Sigmoid colon (tissue), 7 donors: Measurements from ENCODE around the gene FAM168B. TPM values are rescaled to one million over a fixed set of nuclear protein-coding genes. Genes with fewer than 3 reads are reported as not detected.

Experiments used
- DNase-seq: peaks from one replicate; pipeline ENCODE4 v3.0.0-alpha.2; 2019
- H3K27ac ChIP-seq, 4 donors: fragments of 200-600 bp; sonication (generic); one replicate each; pipeline ENCODE4 v1.5.1; 2016 to 2019; ENCODE audit warnings: mild to moderate bottlenecking in 1 of 4
- H3K27me3 ChIP-seq, 3 donors: fragments of 200-600 bp; sonication (generic); one replicate each; pipeline ENCODE4 v1.5.1; 2019; ENCODE audit warnings: mild to moderate bottlenecking in 1 of 3
- H3K36me3 ChIP-seq, 4 donors: fragments of 200-600 bp; sonication (generic); one replicate each; pipeline ENCODE4 v1.5.1; 2016 to 2019
- H3K4me1 ChIP-seq, 4 donors: fragments of 200-600 bp; sonication (generic); one replicate each; pipeline ENCODE4 v1.5.1; 2017 to 2019
- H3K4me3 ChIP-seq, 4 donors: fragments of 200-600 bp; sonication (generic); one replicate each; pipeline ENCODE4 v1.5.1; 2017 to 2019; ENCODE audit warnings: mild to moderate bottlenecking in 2 of 4, moderate library complexity in 1 of 4
- H3K9me3 ChIP-seq, 4 donors: fragments of 200-600 bp in 3 of 4; sonication (generic) in 3 of 4; one replicate each; pipeline versions ENCODE4 v1.5.1 to v1.6.1; 2013 to 2019
- CTCF ChIP-seq, 4 experiments: fragments of 450-650 bp in 3 of 4; fragments of 200-600 bp in 1 of 4; IDR thresholded peaks; one replicate each; pipeline ENCODE4 v1.5.1; 2016 to 2019; ENCODE audit warnings: antibody characterized with exemption in 4 of 4, mild to moderate bottlenecking in 3 of 4, moderate library complexity in 2 of 4
- EP300 ChIP-seq, 4 donors: sonication (generic); formaldehyde crosslinking; IDR thresholded peaks; one replicate each; pipeline ENCODE4 v1.6.1; 2017; ENCODE audit warnings: antibody characterized with exemption in 4 of 4
- POLR2A ChIP-seq, 2 donors: fragments of 450-650 bp; IDR thresholded peaks; one replicate each; pipeline ENCODE4 v1.6.1; 2016; ENCODE audit warnings: antibody characterized with exemption in 2 of 2, mild to moderate bottlenecking in 2 of 2, moderate library complexity in 2 of 2
- POLR2AphosphoS5 ChIP-seq, 4 donors: sonication (generic); formaldehyde crosslinking; IDR thresholded peaks; one replicate each; pipeline ENCODE4 v1.6.1; 2017; ENCODE audit warnings: antibody characterized with exemption in 4 of 4
- WGBS, 2 donors: extraction: QIAGEN DNeasy Blood & Tissue Kit; methylation state at CpG; one replicate each; pipeline ENCODE4 v1.1.7; 2013; 5-methylcytosine and 5-hydroxymethylcytosine counted together
- intact Hi-C: fragments of 100-400 bp; cut with DNase I; formaldehyde crosslinking; loops from one replicate; pipeline ENCODE4 v1.15.1; 2023
- polyA plus RNA-seq, 3 donors: library from polyadenylated mRNA; stranded (reverse); fragments of 200-250 nt; gene quantifications; one replicate each; pipeline ENCODE4 v1.2.3, GENCODE V29; 2013
- total RNA-seq, 4 donors: library from RNA; depleted of rRNA; stranded (reverse); fragments of >200 nt; gene quantifications; one replicate each; pipeline ENCODE4 v1.1.0, GENCODE V29; 2016
- donor health status: healthy with polysubstance abuse.
- donor health status: Bipolar disorder and iron deficiency.
- donor health status: healthy.

FAM168B gene
- total RNA-seq (100 to 1,000 TPM; 125 to 153 (median 136) TPM), polyA plus RNA-seq (10 to 100 TPM; 29.1 to 54.7 (median 30.0) TPM)

DNA sequence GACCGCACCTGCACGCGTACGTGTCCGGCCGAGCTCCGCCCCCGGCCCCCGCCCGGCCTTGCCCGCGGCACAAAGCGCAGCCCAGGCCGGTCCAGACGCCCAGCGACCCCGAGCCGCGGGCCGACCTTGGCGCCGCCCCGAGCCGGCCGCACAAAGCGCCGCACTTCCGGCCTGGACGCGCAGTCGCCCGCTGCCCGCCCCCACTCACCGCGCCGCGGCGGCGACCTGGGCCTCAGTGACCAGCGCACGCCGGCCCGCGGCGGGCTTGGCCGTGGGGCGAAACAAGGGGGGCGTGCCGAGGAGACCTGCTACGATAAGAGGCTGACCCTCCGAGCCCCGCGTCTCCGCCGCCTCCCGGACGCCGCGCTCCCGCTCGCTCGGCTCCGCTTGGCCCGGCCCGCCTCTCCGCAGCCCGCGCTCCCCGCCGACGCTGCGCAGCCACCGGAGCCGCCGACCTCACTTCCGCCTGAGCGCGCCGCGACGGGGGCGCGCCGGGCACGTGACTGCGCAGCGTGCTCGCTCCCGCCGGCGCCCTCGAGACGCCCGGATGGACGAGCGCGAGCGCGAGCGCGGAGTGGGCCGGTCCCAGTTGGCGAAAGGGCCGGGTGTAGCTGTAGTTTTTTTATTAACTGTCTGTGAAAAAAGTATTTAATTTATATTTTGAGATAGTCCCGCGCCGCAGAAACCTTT lies at the start of gene FAM168B:
FAM168B (minus strand) TSS at position 455 of the 690 bp plus-strand sequence. CDS start 10,814 bp downstream, outside the sequence.
- intact Hi-C loops: no loop called here
- Histone ChIP-seq H3K9me3 (no peaks in the 10 kb centered on the region), H3K4me1 (peaks cover 0 to 23% (median 18%) of the 10 kb centered on the region in 4 donors), H3K27ac (peak within 1 kb of the TSS; percentile 89 to 96 (median 96)), H3K27me3 (no peaks in the 10 kb centered on the region), H3K36me3 (peaks cover 0 to 11% (median 4%) of the 10 kb centered on the region in 4 donors), H3K4me3 (peak within 1 kb of the TSS; percentile 56 to 82 (median 76))
- TF ChIP-seq POLR2AphosphoS5 (IDR thresholded peaks at IDR 0.05) (peak; percentile 55 to 93 (median 80)), EP300 (IDR thresholded peaks at IDR 0.05) (no peak), POLR2A (IDR thresholded peaks at IDR 0.05) (peak in 1 of 2 donors; percentile 57), CTCF (IDR thresholded peaks at IDR 0.05) (no peak)
- DNase-seq: peak; percentile 93
- WGBS, 2 donors: 1% methylated on average over 107 of the region's 107 CpGs

DNA sequence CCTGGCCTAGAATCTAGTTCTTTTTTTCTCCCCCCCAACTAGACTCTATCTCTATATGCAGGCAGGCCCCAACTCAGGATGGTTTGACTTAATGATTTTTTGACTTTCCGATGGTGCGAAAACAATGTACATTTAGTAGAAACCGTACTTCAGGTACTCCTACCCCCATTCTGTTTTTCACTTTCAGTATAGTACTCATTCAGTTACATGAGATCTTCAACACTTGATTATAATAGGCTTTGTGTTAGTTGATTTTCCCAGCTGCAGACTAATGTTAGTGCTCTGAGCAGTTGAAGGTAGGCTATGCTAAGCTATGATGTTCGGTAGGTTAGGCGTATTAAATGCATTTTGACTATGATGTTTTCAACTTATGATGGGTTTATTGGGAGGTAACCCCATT lies 49.6 kb upstream of the FAM168B start:
- WGBS, 2 donors: 96 to 97% methylated on average over 5 of the region's 5 CpGs
- H3K4me1 ChIP-seq: peaks cover 0 to 6% (median 0%) of the 10 kb centered on the region in 4 donors
- no peak overlapping the region for H3K4me3 ChIP-seq
- DNase-seq: no peak
- peaks cover 4 to 83% (median 15%) of the 10 kb centered on the region in 4 donors for H3K36me3 ChIP-seq
- no peaks in the 10 kb centered on the region for H3K9me3 ChIP-seq
- TF ChIP-seq POLR2A (IDR thresholded peaks at IDR 0.05) (no peak), POLR2AphosphoS5 (IDR thresholded peaks at IDR 0.05) (no peak), CTCF (IDR thresholded peaks at IDR 0.05) (no peak), EP300 (IDR thresholded peaks at IDR 0.05) (no peak)
- H3K27ac ChIP-seq: no peak overlapping the region
- H3K27me3 ChIP-seq: no peaks in the 10 kb centered on the region
- intact Hi-C loops: no loop called here

DNA sequence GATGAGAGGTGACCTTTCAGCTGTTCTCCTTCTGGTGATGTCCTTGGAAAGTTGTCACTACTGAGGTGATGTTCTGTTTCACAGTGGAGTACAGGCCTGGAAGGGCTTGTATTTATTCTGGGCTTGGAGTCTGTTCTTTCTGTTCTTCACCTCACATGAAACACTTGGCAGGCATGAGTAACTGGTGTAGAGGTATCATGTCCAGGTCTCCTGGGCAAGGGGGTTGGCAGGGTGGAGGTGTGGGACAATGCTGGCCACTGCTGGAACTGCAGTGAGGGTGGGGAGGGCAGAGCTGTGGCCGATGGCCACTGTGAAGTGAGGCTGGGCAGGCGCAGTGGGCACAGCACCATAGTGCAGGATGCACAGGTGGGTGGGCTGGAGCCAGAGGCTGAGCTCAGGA lies 47.3 kb upstream of the FAM168B start:
- Histone ChIP-seq H3K27ac (no peak overlapping the region), H3K9me3 (no peaks in the 10 kb centered on the region), H3K36me3 (peaks cover 0 to 72% (median 10%) of the 10 kb centered on the region in 4 donors), H3K4me1 (peaks cover 0 to 6% (median 0%) of the 10 kb centered on the region in 4 donors), H3K4me3 (no peak overlapping the region), H3K27me3 (no peaks in the 10 kb centered on the region)
- intact Hi-C loops: no loop called here
- 95 to 97% methylated on average over 2 of the region's 2 CpGs for WGBS, 2 donors
- no peak for DNase-seq
- no peak for TF ChIP-seq CTCF (IDR thresholded peaks at IDR 0.05)
- TF ChIP-seq POLR2AphosphoS5 (IDR thresholded peaks at IDR 0.05): no peak
- no peak for TF ChIP-seq EP300 (IDR thresholded peaks at IDR 0.05)
- TF ChIP-seq POLR2A (IDR thresholded peaks at IDR 0.05): no peak

DNA sequence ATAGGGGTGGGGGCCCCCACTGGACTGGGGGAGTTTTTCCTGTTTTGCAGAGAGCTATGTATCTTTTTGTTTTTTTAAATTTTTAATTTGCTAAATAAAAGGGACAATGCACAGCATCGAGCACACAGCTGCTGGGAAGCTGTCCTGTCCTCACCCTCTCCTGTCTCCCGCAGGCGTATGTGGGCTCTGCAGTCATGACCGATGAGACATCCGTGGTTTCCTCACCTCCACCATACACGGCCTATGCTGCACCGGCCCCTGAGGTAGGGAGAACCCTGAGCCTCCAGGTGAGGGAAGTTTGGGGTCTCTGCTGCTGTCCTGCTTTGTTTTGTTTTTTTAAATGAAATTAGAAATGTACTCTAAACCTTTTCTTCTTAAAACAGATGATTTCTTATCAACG lies 39.5 kb upstream of the FAM168B start:
- no peaks in the 10 kb centered on the region for H3K27me3 ChIP-seq
- H3K27ac ChIP-seq: no peak overlapping the region
- no peak for TF ChIP-seq POLR2A (IDR thresholded peaks at IDR 0.05)
- TF ChIP-seq EP300 (IDR thresholded peaks at IDR 0.05): no peak
- TF ChIP-seq POLR2AphosphoS5 (IDR thresholded peaks at IDR 0.05): no peak
- no peak for TF ChIP-seq CTCF (IDR thresholded peaks at IDR 0.05)
- no peaks in the 10 kb centered on the region for H3K4me1 ChIP-seq
- H3K4me3 ChIP-seq: no peak overlapping the region
- intact Hi-C loops: no loop called here
- no peak for DNase-seq
- H3K9me3 ChIP-seq: peaks cover 0 to 1% (median 0%) of the 10 kb centered on the region in 4 donors
- H3K36me3 ChIP-seq: peaks cover 0 to 58% (median 16%) of the 10 kb centered on the region in 4 donors
- 91% methylated on average over 8 of the region's 8 CpGs for WGBS, 2 donors
